Posterior vena cava (tissue), 2 donors: ENCODE results near the gene FOXA2. TPM values are rescaled to one million over a fixed set of nuclear protein-coding genes. Genes with fewer than 3 reads are reported as not detected.

Source experiments
- DNase-seq: peaks from one replicate; pipeline ENCODE4 v3.0.0-alpha.2; 2020; ENCODE audit warnings: low spot score
- intact Hi-C, 2 donors: fragments of 100-400 bp; cut with DNase I; formaldehyde crosslinking; loops; one replicate each; pipeline versions ENCODE4 v1.14.1 to v1.14.2; 2022 to 2023
- total RNA-seq, 2 donors: library from RNA; stranded (reverse); fragmentation: NEBNext Ultra II Directional; extraction: Animal tissue kit (Norgen Biotek cat#: 25700); gene quantifications; one replicate each; pipeline ENCODE4 v1.2.1, GENCODE V29; 2021
- donor health status: DM: yes; HTN: yes; CAD: no.
- donor health status: DM: yes; HTN: yes; CAD: no.

Gene FOXA2
- total RNA-seq, 2 donors from 2014 or later, result not detected

DNA sequence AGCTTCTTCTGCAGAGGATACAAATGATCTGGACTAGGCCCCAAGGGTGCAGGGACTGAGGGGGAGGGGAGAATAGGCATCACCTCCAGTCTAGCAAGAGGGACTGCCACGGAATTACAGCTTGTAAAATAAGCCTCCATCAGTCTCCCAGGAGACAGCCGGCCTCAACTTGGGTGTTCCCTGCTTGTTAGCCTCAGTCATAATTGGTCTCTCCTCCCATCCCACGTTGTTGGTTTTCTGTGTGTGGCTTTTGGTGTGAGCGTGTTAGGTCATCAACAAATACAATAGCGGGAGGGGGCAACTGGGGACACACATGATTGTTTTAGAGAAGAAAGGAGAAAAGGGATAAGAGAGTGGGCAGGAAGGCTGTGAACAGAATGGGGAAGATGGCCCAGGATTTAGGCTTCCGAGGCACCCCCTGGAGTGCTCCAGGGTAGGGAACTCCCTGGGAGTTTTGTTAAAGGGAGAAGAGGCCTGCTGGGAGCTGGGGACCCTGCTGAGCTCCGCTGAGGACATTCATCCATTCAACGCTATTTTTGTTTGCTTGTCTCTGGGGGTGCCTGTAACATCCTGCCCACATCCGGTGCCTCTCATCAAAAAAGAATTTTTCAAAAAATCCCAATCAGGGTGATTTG lies 9.2 kb downstream of the FOXA2 start:
- no peak for DNase-seq
- intact Hi-C loops, result no loop called here

DNA sequence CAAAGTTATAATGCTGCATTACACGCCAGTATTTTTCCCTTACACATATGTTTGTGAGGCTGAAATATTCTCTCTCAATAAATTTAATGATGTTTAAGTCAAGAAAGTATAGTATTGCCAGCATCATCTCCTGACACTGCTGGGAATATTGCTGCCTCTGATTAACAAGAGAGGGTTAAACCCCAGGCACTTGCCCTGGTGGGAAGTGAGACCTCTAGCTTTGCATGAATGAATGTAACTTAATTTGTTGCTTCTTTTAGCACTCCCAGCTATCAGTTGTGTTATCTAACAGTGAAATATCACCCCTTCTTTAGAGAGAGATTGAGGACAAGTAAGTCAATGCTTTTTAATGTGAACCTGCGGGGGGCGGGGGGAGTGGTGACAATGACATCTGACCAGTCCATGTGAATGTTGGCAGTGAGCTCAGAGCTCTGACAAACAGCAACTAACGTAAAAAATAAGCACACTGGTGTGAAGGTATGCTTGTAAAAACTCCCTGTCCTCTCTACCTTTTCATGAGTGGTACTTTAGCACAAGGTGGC lies 9.8 kb downstream of the FOXA2 start:
- intact Hi-C loops, result no loop called here
- DNase-seq, result no peak

DNA sequence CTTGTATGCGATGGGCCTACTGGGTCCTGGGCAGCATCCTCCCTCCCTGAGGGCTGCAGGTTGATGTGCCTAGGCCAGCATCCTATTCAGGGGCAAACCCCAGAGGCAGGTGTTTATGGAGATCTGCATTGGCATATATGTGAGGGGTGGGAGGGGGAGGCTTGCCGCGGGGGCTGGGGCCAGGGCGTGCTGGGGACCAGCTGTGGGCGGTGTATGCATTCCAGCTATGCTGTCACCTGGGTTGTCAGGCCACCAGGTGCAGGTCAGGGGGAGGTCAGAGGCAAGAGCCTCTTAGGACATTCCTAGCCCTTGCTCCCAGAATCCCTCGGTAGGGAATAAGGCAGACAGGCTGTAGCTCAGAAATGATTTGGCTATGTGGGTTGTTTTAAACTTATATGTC lies 11.9 kb downstream of the FOXA2 start:
- intact Hi-C loops, result no loop called here
- no peak for DNase-seq

DNA sequence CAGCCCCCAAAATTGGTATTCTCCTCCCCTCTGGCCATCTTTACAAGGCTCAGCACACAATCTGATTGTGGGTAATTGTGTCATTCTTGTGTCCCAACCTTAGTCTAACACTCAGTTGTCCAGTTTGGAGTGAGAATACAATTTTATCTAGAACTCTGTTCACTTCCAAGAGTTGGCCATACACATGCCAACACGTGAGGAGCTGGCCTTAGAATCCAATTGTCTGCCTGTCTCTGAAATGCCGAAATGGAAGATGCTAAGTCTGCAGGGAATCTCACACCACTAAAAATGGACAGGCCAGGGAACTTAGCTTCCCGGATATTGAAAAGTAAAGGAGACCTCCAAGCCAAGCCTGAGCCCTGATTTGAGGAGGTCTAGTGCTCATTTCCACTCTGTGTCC lies 12.3 kb downstream of the FOXA2 start:
- no peak for DNase-seq

DNA sequence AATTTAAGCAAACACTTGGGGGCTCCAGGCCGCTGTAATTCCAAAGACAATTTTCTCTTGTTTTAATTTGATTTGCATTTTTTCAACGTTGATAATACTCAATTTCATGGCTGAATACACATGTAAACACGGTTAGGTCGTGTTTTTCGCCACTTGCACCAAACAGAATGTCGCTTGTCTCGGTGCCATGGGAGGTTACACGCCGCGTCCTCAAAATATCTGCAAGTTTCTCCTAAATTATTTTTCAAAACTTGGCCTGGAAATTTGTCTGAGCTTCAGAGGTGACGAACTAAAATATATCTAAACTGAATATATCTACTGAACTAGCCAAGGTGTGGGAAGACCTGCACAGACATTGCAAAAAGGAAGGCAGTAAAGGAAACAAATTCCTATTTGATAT lies 15.0 kb downstream of the FOXA2 start:
- intact Hi-C loops, result no loop called here
- DNase-seq, result no peak

More for the DNA sequence above, 12.3 kb downstream of the FOXA2 start:
- intact Hi-C loops, result no loop called here

DNA sequence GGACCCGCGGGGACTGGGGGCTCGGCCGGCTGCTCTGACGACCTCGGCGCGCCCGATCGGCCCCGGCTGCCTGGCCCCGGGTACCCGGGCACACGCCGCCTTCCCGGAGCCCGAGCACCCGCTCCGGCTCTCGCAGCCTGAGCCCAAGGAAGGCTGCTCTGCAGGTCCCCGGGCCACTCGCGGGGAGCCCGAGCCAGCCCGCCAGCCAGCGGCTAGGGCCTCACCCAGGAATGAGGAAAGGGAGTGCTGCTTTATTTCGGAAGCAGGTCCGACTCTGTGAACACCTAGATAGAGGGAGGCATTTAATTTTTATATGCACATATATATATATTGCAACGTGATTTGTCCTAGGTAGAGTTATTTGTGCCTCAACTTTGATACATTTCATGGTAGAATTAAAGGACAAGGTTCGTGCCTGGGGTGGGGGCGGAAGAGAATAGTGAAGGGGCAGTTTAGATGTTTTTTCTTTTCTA lies 15.5 kb downstream of the FOXA2 start:
- intact Hi-C loops, result no loop called here

DNA sequence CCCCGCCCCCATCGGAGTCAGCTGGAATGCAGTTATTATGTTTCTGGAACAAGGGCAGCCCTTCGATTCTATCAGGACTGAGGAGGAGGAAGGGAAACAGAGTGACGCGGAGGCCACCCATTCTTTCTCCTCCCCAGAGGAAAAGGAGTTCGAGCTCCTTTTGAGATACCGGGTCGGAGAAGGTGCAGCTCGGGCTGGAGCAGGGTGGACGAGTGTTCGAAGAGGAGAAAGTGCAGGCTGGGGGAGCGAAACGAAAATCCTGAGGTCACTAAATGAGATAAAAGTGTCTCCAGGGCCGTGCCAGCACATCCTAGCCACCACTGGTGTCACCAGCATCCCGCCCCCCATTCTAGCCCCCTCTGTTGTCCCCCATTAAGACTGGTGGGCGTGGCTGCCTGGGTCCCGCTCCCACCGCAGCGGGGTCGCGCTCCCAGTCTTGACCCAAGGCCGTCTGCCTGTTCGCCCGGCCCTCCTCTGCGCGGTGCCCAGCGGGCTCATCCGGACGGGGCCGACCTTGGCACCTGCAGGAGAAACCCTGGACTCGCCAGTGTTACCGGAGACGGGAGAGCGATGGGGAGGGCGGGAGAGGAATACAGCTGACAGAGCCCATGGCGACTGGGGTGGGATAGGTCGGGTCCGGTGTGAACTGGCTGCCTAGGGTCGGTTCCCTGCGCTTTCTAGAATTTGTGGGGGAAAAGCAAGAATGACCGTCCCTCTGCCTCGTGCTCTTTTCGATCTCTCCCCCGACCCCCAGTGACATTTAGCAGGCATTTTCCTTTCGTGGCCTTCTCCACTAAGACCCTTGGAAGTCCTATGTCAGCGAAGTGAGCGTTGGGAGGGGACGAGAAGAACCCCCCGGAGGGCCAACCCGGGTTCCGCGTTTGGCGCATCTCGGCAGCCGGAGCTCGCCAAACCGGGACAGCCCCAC lies 16.2 kb downstream of the FOXA2 start:
- intact Hi-C loops, result no loop called here

More for the DNA sequence above, 15.5 kb downstream of the FOXA2 start:
- DNase-seq, result no peak

DNA sequence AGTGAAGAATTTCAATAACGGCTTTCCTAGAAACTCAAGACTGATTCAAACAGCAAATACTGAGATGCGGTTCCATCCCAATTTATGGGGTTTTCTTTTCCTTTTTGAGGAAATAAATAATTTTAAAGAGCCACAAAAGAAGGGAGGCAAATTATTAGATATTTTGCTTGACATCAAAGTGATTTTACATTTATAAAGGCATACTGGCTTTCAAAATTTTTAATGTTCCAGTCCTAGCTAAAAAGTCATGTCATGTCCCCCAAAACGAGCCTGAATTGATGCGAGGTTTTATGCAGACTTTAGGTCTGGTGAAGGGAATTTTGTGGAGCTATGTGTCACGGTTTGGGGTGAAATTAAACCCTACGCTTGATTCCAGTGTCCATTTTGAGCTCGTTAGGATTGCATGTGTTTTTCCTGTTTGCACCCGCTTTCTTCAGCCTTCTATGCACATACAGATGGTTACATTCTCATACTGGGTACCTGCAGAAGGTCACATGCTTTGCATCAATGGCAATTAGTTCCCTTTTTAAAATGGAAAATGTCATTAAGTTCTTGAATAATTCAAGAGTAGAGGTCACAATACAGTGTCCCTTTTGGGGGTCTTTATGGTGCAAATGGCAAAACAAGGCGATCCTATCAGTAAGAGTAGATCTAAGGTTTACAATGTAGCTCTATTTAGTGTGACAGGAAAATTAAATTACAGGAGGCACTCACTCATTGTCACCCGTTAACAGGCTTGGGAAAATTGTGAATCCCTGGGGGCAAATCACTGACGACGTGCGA lies 17.3 kb downstream of the FOXA2 start:
- intact Hi-C loops, result no loop called here

More for the DNA sequence above, 16.2 kb downstream of the FOXA2 start:
- no peak for DNase-seq

DNA sequence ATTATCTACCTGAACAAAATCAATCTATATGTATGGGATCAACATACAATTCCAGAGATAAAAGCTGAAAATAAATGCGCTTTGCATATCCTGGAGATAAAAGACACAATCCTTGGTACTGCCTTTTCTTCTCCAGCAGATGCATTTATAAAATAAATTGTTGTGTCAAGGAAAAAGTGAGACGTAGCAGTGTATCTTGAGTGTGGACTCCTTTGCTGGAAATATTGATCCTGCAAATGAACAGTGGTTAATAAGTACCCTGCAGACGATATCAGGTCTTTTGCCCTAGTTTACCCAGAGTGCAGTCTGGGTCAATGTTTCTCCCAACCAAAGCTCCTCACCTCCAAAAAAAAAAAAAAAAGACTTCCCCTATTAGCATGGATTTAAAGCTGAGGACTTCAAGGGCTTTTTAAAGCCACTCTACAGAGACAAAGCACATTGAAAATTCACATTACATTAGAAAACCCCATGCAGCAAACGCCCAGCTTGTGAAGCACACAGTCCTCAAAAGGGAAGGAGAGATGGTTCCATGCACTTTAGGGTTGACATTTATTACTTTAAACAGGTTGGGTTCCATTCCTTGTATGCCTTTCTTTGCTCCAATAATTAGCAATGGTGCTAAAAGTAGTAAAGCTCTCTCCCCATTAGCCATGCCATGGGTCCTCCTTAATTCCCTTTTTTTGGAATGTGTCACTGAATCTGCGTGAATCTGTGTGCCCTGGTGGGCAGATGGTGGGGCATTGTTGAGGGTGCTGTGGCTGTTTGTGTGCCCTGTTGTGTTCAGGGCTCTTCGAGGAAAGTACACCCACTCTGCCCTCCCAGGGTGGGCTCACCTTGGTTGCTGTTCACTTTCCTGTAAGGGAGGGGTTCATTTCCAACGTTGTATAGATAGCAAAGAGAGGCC lies 21.1 kb downstream of the FOXA2 start:
- no peak for DNase-seq
- intact Hi-C loops, result no loop called here

More for the DNA sequence above, 17.3 kb downstream of the FOXA2 start:
- no peak for DNase-seq

DNA sequence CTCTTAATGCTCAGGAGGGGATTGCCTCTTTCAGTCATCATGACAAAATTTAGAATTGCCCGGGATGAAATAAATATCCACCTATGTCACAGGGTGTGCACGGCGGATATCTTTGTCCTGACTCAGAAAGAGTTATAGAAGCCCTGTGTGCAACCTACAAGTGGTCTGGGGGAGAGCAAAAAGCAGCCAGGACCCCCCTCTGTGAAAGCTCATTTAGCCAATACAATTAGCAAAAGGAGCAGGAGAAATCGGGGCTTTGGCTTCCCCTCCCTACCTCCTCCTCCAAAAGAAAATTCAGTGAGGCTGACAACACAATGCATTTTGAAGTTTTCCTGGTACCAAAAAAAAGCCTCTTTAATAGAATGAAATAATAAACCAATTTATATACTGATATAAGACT lies 21.8 kb downstream of the FOXA2 start:
- no peak for DNase-seq
- intact Hi-C loops, result no loop called here

DNA sequence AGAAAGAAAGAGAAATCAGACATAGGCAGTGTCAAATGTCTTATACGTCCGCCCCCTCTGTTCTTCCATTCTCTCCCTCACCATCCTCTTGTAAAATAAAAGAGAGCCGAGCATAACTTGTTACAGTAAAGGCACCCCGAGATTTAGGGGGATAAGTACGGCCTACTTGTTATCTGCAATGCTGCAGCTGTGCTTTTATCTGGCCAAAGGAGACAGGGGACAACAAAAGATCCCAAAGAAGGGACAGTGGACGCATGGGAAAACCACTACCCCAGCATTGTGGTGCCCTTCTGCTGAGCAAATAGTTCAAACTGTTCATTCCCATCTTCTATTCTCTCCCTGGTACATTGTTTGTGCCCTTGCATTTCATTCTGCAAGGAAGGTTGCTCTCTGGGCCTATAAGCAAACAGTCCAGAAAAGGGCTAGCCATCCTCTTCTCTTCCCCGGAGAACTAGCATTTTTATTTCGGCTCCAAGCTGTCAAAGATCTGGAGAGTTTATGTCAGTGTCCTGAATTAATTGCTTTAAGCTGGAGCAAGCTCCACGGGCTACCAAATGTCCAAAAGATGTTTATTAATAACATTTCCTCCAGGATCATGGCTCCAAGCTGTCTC lies 22.3 kb downstream of the FOXA2 start:
- intact Hi-C loops, result no loop called here

DNA sequence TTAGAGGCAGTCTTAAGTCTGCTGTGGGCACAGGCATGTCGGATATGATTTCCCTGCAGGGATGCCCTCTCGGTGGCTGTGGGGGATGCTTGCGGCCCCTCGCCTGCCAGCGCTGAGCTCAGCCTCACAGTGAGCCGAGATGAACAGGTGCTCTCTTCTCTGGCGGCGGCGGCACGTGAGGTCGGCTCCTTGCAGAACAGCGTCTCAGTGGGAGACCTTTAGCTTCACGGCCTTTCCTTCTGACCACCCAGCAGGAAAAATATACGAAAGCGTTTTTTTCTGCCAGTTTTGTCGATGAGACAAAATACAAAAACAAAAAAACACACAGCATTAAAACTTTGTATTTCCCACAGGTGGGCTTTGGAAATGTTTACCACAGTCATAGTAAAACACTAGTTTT lies 23.6 kb downstream of the FOXA2 start:
- no peak for DNase-seq
- intact Hi-C loops, result no loop called here

More for the DNA sequence above, 22.3 kb downstream of the FOXA2 start:
- DNase-seq, result no peak

DNA sequence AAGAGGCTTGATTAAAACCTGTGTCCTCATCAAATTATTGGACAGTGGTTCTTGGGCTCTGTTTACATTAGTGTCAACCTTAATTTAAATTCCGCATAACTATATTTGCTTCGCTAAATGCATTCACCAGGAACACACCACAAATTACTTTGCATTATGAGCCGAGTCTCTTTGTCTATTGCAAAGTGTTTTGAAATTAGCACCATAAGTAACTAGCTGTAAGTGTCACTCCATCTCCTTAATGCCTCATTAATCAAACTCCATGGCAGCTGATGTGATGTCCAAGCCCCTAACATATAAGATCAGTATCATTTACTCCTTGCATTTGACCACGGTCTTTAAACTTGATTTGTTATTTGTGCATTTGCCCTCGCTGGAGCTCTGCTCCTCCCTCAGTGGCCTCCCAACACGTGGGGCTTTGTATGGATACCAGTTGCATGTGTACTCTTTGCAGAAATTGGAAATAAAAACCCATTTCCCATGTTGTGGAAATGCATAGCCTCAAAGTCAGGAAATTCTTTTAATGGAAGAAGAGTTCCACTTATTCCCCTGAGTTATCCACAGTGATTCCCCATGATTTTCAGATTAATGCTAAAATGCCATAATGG lies 24.6 kb downstream of the FOXA2 start:
- DNase-seq, result no peak
- intact Hi-C loops, result no loop called here

DNA sequence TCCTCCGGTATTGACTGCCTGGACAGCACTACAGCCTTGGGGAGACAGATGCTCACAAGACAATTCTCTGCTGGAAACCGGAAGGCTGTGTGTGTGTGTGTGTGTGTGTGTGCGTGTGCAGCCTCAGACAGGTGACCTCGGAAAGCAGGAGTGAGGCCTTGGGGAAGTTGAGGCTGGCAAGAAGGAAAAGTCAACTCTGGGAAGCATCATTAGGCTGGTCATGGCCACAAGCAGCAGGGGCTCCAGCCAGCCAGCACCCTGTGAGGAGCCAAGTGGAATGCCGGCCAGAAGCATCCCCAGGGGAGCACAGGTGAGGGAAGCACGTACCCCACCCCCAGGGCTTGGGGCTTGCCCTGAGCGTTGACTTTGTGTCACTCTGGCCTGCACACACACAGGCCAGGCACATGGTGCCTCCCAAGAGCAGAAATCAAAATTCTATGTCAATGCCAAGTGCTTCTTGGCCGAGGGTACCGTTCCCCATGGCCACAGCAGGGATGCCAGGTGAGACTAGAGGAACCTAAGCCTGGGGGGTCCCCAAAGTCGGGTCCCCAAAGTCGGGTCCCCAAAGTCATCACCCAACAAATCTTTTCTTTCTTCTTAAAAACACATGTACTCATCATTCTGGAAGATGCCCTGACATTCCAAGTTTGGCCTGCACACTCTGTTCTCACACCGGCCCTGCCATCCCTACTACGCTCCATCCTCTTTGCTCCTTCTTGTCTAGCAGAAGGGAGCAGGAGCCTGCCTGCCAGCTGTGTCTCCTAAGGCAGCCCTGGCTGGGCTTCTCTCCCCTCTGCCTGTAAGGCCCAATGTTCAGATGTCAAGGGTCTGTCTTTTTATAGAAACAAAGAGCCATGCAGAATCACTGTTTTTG lies 26.7 kb downstream of the FOXA2 start:
- no peak for DNase-seq
- intact Hi-C loops, result no loop called here

DNA sequence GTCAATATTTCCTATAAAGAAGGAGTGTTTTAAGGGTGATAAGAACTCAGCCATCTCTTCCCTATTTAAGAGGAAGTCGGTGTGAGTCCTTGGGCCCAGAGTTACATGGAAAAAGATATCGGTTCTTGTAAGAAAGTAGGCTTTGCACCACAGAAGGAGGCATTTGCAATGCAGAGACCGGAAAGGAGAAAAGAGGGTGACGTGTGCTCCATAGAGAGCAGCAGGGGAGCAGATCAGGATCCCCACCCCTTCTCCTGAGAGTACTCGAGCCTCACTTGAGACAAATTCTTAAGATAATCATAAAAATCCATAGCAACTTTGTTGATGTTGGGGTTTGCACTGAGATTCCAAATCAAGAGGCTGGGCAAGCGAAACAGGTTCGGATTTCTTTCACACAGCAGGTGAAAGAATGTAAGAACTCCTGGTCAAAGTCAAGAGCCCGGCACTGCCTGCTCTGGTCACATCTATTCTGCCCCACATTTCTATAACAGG lies 27.8 kb downstream of the FOXA2 start:
- no peak for DNase-seq
- intact Hi-C loops, result no loop called here

DNA sequence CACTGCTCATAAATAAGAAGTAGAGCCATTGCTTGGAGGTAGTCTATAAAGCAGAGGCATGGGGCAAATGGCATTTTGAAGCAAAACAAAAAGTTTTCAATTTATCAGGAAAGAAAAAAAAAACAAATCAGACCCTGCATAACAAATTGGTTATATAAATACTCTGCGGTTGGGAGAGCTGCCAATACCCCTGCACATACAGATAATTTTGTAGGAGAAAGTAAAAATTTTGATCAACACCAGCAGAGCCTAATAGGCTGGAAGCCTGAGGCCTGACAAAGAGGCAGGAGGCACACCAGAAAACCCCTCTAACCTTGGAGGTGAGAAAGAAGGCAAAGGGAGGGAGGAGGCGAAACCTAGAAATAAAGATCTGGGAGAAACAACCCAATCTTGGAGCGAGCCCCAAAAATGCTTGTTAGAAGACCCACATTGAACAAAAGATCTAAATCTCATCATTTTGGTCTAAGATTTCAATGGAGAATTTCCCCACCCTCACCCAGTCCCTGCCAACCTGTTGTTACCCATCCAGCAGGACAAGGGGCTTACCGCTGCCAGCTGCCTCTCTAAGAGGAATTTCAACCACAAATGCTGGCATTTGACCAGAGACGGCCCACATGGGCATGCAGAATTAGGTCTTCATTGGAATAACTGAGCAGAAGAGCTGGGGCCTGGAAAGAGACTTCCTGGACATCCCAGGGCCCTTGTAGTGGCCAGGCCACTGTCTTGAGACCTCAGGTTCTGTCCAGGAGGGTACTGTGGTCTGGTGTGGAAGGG lies 28.4 kb downstream of the FOXA2 start:
- no peak for DNase-seq
- intact Hi-C loops, result no loop called here
